ENCODE data around the gene MAP2K5. TPM values are rescaled to one million over a fixed set of nuclear protein-coding genes. Genes with fewer than 3 reads are reported as not detected.

Gene MAP2K5
- total and polyA plus RNA-seq, 9 of the 15 experiments (the other 6 are each of a cell fraction or from before 2014, with no cell fraction given) = 0.41 to 16.5 (median 7.5) TPM

DNA sequence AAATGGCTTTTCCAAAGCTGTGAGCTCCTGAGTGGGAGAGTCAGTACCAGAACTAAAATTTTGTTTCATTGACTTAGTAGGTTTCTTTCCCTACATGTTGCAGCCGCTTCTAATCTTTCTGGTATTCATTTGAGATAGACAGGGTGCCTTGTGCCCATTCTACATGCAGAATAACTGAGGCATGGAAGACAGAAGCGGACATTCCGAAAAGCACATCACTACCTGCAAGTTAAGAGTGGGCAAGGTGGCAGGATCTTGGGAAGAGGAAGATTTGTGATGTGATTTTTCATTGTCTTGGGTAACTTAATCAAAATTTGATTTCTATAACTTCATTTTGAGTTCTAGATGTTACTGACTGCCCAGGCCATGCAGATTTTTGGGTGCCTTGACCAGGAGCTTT lies 2.0 kb downstream of the MAP2K5 start:
- intact Hi-C loops (cut with micrococcal nuclease) (no loop called here), in situ Hi-C loops (cut with MboI) (no loop called here)
- H3K36me3 ChIP-seq (ENCODE audit: control insufficient read depth, insufficient read depth, low read length) = peaks cover 24% of the 10 kb centered on the region; the same call in 2 of the 3 replicates
- ChIA-PET CTCF (ENCODE audit: low intra/inter-chr PET ratio) (no interaction called here), POLR2A (interaction anchor here (1.2 to 1.3 kb wide), 2 partner anchors 10 to 16 kb away, joined by 4 to 6 read pairs; no protein-coding TSS in a partner anchor)
- no TSS peak for BruUV-seq (replicated peaks)
- 86% methylated on average over 3 of the region's 3 CpGs for WGBS (ENCODE audit: insufficient coverage, low coverage, missing lambda C conversion rate)
- DNase-seq (ENCODE audit: extremely low read depth in 1 of 4, low spot score in 3 of 4) (no peak), FAIRE-seq (no peak), ATAC-seq (no peak)
- peaks cover 13 to 29% of the 10 kb centered on the region in 2 experiments for H3K4me1 ChIP-seq (replicated peaks in 1 of 2; ENCODE audit: control insufficient read depth in 2 of 2, insufficient read depth in 2 of 2, low read length in 2 of 2)
- H3K9me3 ChIP-seq (replicated peaks; ENCODE audit: control insufficient read depth, insufficient read depth, low read depth, low read length) = no peaks in the 10 kb centered on the region
- no peak overlapping the region for H2AFZ ChIP-seq (ENCODE audit: low read depth, low read length)
- H4K20me1 ChIP-seq (replicated peaks; ENCODE audit: control insufficient read depth, insufficient read depth, low read length) = no peaks in the 10 kb centered on the region
- no peak overlapping the region for H3K4me3 ChIP-seq
- H3K27me3 ChIP-seq (ENCODE audit: control insufficient read depth in 2 of 2, insufficient read depth in 2 of 2, low read length in 2 of 2) = no peaks in the 10 kb centered on the region
- no peak overlapping the region for H3K9ac ChIP-seq (ENCODE audit: insufficient read depth in 1 of 2, low read depth in 2 of 2, low read length in 2 of 2)
- H3K4me2 ChIP-seq (ENCODE audit: insufficient read depth, low read length) = no peak overlapping the region
- no peak overlapping the region for H3K27ac ChIP-seq (ENCODE audit: extremely low read depth, low read depth, low read length)
- H3K79me2 ChIP-seq (ENCODE audit: control insufficient read depth, insufficient read depth, low read length) = peaks cover 24% of the 10 kb centered on the region
- H3K9me1 ChIP-seq (ENCODE audit: control insufficient read depth, insufficient read depth, low read length) = no peaks in the 10 kb centered on the region
- TF ChIP-seq BCOR (IDR thresholded peaks at IDR 0.05) (peak; percentile 74), BHLHE40 (IDR thresholded peaks at IDR 0.05; ENCODE audit: low read length) (no peak), KDM1A (IDR thresholded peaks at IDR 0.05) (peak in 1 of 2 experiments; percentile 39; a peak in 1 of 4 replicates), RBM25 (IDR thresholded peaks at IDR 0.05; ENCODE audit: low read depth, low read length, severe bottlenecking) (peak; percentile 86)

DNA sequence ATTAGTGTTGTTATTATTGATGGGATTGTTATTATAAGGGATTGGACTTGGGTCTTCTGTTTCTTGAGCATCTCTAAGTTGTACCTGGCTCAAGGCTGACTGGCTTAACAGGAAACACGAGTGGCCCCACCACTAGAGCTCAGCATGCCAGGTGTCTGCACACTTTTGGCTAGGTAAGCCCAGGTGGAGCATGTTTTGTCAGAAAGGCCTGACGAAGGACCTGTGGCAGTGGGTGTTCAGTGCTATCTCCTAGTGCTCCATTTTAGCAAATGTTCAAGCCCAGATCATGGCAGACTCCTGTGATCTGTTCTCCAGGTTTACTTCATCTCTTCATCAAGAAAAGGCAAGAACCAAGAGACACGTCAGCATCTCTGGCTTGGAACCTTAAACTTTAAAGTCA lies 3.4 kb downstream of the MAP2K5 start:
- ChIA-PET POLR2A (interaction anchor here (0.9 to 1.5 kb wide), 2 partner anchors 14 to 18 kb away, joined by 4 read pairs; no protein-coding TSS in a partner anchor), CTCF (ENCODE audit: low intra/inter-chr PET ratio) (no interaction called here)
- no TSS peak for BruUV-seq (replicated peaks)
- DNase-seq (ENCODE audit: extremely low read depth in 1 of 4, low spot score in 3 of 4) = no peak
- Histone ChIP-seq H3K4me2 (ENCODE audit: insufficient read depth, low read length) (no peak overlapping the region), H3K9me1 (ENCODE audit: control insufficient read depth, insufficient read depth, low read length) (no peaks in the 10 kb centered on the region), H3K27ac (ENCODE audit: extremely low read depth, low read depth, low read length) (no peak overlapping the region), H2AFZ (ENCODE audit: low read depth, low read length) (no peak overlapping the region), H3K27me3 (ENCODE audit: control insufficient read depth in 2 of 2, insufficient read depth in 2 of 2, low read length in 2 of 2) (no peaks in the 10 kb centered on the region), H3K79me2 (ENCODE audit: control insufficient read depth, insufficient read depth, low read length) (peaks cover 24% of the 10 kb centered on the region), H3K36me3 (ENCODE audit: control insufficient read depth, insufficient read depth, low read length) (peaks cover 28% of the 10 kb centered on the region; the same call in 2 of the 3 replicates), H3K9ac (ENCODE audit: insufficient read depth in 1 of 2, low read depth in 2 of 2, low read length in 2 of 2) (no peak overlapping the region), H3K4me1 (replicated peaks in 1 of 2; ENCODE audit: control insufficient read depth in 2 of 2, insufficient read depth in 2 of 2, low read length in 2 of 2) (peaks cover 16 to 40% of the 10 kb centered on the region in 2 experiments), H3K9me3 (replicated peaks; ENCODE audit: control insufficient read depth, insufficient read depth, low read depth, low read length) (no peaks in the 10 kb centered on the region), H3K4me3 (no peak overlapping the region), H4K20me1 (replicated peaks; ENCODE audit: control insufficient read depth, insufficient read depth, low read length) (no peaks in the 10 kb centered on the region)
- FAIRE-seq = no peak
- no peak for ATAC-seq
- WGBS (ENCODE audit: insufficient coverage, low coverage, missing lambda C conversion rate) = 58% methylated on average over 3 of the region's 3 CpGs
- intact Hi-C loops (cut with micrococcal nuclease) = no loop called here
- in situ Hi-C loops (cut with MboI) = no loop called here
- TF ChIP-seq ZNF165 (CRISPR knock-in tag; IDR thresholded peaks at IDR 0.05; ENCODE audit: borderline replicate concordance) (no peak), HDAC1 (IDR thresholded peaks at IDR 0.05) (no peak), SP1 (CRISPR knock-in tag; IDR thresholded peaks at IDR 0.05) (no peak), FIP1L1 (IDR thresholded peaks at IDR 0.05; ENCODE audit: low read depth, low read length, poor library complexity, severe bottlenecking) (no peak), MIER1 (IDR thresholded peaks at IDR 0.05; ENCODE audit: low read depth) (no peak)
- TF ChIP-seq, protein P1, sequence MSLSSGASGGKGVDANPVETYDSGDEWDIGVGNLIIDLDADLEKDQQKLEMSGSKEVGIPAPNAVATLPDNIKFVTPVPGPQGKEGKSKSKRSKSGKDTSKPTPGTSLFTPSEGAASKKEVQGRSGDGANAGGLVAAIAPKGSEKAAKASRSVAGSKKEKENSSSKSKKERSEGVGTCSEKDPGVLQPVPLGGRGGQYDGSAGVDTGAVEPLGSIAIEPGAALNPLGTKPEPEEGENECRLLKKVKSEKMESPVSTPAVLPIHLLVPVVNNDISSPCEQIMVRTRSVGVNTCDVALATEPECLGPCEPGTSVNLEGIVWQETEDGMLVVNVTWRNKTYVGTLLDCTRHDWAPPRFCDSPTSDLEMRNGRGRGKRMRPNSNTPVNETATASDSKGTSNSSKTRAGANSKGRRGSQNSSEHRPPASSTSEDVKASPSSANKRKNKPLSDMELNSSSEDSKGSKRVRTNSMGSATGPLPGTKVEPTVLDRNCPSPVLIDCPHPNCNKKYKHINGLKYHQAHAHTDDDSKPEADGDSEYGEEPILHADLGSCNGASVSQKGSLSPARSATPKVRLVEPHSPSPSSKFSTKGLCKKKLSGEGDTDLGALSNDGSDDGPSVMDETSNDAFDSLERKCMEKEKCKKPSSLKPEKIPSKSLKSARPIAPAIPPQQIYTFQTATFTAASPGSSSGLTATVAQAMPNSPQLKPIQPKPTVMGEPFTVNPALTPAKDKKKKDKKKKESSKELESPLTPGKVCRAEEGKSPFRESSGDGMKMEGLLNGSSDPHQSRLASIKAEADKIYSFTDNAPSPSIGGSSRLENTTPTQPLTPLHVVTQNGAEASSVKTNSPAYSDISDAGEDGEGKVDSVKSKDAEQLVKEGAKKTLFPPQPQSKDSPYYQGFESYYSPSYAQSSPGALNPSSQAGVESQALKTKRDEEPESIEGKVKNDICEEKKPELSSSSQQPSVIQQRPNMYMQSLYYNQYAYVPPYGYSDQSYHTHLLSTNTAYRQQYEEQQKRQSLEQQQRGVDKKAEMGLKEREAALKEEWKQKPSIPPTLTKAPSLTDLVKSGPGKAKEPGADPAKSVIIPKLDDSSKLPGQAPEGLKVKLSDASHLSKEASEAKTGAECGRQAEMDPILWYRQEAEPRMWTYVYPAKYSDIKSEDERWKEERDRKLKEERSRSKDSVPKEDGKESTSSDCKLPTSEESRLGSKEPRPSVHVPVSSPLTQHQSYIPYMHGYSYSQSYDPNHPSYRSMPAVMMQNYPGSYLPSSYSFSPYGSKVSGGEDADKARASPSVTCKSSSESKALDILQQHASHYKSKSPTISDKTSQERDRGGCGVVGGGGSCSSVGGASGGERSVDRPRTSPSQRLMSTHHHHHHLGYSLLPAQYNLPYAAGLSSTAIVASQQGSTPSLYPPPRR (CRISPR knock-in tag; IDR thresholded peaks at IDR 0.05; ENCODE audit: borderline replicate concordance) = no peak
- TF ChIP-seq, protein P2, sequence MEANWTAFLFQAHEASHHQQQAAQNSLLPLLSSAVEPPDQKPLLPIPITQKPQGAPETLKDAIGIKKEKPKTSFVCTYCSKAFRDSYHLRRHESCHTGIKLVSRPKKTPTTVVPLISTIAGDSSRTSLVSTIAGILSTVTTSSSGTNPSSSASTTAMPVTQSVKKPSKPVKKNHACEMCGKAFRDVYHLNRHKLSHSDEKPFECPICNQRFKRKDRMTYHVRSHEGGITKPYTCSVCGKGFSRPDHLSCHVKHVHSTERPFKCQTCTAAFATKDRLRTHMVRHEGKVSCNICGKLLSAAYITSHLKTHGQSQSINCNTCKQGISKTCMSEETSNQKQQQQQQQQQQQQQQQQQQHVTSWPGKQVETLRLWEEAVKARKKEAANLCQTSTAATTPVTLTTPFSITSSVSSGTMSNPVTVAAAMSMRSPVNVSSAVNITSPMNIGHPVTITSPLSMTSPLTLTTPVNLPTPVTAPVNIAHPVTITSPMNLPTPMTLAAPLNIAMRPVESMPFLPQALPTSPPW (CRISPR knock-in tag; IDR thresholded peaks at IDR 0.05) = no peak
